GM13977 (cell line): Measurements from ENCODE around the gene SPRED2.

ENCODE experiments used
- DNase-seq: peaks from one replicate; pipeline ENCODE4 v3.0.0; 2012; ENCODE audit warnings: low spot score
- CTCF ChIP-seq: IDR thresholded peaks from 2 replicates; pipeline ENCODE4 v1.5.1; 2012; ENCODE audit warnings: mild to moderate bottlenecking, control low read depth; ENCODE audit not compliant: insufficient read depth; ENCODE audit errors: extremely low read depth, missing control alignments
- in situ Hi-C: fragments of 300-500 bp; cut with MboI; formaldehyde crosslinking; loops from one replicate; pipeline ENCODE4 v1.12.0; 2022; ENCODE audit warnings: low sequenced_read_pairs, low pct_unique_long_range_greater_than_20kb, mixed read lengths, inconsistent platforms; ENCODE audit not compliant: unreplicated experiment

Gene SPRED2

GRCh38 chr2:65409045-65409444 lies 23.4 kb downstream of the SPRED2 start:
- no peak for TF ChIP-seq CTCF
- in situ Hi-C loops = no loop called here
- no peak for DNase-seq

DNA sequence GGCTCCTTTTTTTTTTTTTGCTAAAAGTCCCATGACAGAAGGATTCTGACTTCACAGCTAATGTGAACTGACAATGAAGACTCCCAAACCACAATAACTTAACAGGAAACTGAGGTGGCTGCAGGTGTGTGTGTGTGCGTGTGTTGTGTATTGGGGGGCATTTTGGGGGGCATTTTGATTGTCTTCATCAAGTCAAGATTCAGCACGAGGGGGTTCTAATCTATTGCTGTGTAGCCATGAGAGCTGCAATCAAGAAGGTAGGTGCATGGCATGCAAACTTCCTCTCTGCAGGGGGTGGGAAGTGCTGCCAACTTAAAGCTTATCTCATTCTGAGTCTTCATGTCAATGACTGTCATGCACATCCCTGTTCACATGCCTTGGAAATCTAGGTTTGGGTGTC lies 25.2 kb downstream of the SPRED2 start:
- no peak for TF ChIP-seq CTCF
- no peak for DNase-seq
- in situ Hi-C loops = no loop called here

GRCh38 chr2:65404988-65405697 lies 27.3 kb downstream of the SPRED2 start:
- DNase-seq = no peak
- in situ Hi-C loops = no loop called here
- TF ChIP-seq CTCF = no peak

- DNase-seq = no peak
- in situ Hi-C loops = no loop called here
- TF ChIP-seq CTCF = no peak
Observed at GRCh38 chr2:65403529-65403915, 28.9 kb downstream of the SPRED2 start.

DNA sequence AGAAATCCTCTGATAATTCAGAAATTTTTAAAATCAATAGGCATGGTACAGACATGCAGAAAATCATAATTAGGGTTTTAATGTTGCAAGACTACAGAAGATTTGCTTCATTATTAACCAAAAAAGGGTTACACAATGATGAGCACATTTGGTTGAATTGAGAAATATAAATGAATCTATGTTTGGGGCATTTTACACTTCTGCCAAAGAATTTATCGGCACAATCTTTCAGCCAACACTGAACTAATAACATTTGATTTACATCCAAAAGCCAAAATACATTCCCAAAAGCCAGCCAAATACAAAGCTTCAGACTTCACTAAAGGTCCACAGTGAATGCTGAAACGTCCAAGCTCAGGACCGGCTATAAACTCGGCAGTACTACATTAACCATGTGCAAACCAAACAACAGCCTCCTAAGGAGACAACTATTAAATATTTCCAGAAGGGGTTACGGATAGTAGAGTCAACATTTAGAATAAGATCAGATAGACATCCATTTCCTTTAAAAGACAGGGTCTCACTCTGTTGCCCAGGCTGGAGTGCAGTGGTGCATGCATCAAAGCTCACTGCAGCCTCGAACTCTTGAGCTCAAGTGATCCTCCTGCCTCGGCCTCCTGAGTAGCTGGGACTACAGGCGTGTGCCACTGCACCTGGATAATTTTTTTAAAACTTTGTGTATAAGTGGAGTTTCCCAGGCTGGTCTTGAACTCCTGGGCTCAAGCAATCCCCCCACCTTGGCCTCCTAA lies 29.4 kb downstream of the SPRED2 start:
- in situ Hi-C loops = no loop called here
- no peak for TF ChIP-seq CTCF
- DNase-seq = no peak

- no peak for DNase-seq
- TF ChIP-seq CTCF = no peak
- in situ Hi-C loops = no loop called here
Observed at GRCh38 chr2:65402323-65402722, 30.1 kb downstream of the SPRED2 start.
